Measurements from ENCODE around the gene MERTK. TPM values are rescaled to one million over a fixed set of nuclear protein-coding genes. Genes with fewer than 3 reads are reported as not detected.
A peak's percentile ranks its signal among the peaks of the same experiment; 100 is the strongest.

The MERTK gene
- total RNA-seq, 2 donors from 2014 or later, result 47.1 to 69.9 TPM

DNA sequence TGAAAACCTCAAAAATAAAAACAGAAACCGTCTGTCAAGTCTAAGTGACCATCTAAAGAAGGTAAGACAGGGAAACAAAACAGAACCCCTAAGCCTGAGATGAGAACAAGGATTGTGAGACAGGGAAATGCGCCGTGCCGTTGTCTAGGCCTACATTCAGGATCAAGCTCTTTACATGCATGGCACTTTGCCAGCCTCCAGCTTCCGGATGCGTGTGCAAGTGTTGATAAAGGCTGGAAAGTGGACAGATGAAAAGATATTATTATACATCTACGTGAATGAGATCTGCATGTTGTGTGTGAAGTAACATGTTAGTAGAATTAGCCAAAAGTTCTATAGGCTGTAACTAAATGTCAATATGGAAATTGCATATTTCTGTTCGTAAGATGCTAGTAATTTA, 128.1 kb downstream of the MERTK start:
- no peak overlapping the region for H3K27ac ChIP-seq
- no peak overlapping the region for H3K4me3 ChIP-seq
- H3K4me1 ChIP-seq (ENCODE audit: control insufficient read depth in 1 of 2, low read depth in 2 of 2), result peaks cover 10 to 20% of the 10 kb centered on the region in 2 donors
- H3K9me3 ChIP-seq, result no peaks in the 10 kb centered on the region
- peaks cover 22% of the 10 kb centered on the region for H3K36me3 ChIP-seq
- ATAC-seq (ENCODE audit: insufficient number of reproducible peaks, low FRiP score, low read depth) (no peak), DNase-seq (ENCODE audit: low spot score) (no peak)
- TF ChIP-seq, protein P1, sequence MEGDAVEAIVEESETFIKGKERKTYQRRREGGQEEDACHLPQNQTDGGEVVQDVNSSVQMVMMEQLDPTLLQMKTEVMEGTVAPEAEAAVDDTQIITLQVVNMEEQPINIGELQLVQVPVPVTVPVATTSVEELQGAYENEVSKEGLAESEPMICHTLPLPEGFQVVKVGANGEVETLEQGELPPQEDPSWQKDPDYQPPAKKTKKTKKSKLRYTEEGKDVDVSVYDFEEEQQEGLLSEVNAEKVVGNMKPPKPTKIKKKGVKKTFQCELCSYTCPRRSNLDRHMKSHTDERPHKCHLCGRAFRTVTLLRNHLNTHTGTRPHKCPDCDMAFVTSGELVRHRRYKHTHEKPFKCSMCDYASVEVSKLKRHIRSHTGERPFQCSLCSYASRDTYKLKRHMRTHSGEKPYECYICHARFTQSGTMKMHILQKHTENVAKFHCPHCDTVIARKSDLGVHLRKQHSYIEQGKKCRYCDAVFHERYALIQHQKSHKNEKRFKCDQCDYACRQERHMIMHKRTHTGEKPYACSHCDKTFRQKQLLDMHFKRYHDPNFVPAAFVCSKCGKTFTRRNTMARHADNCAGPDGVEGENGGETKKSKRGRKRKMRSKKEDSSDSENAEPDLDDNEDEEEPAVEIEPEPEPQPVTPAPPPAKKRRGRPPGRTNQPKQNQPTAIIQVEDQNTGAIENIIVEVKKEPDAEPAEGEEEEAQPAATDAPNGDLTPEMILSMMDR (IDR thresholded peaks at IDR 0.05), result no peak
- no peaks in the 10 kb centered on the region for H3K27me3 ChIP-seq (replicated peaks; ENCODE audit: insufficient read depth)

DNA sequence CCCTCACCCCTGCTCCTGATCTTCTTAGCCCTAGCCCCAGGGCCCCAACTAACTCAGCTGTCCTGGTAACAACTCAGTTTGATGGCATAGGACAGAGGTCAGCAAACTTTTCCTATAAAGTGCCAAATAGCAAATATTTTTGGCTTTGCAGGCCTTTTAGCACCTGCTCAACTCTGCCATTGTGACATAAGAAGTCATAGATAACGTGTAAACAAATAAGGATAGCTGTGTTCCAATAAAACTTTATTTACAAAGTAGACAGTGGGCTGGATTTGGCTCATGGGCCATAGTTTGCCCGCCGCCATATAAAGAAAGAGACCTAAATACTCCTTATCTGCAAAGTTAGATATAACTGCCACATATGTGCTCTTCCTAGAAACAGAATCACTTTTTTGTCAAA, 129.4 kb downstream of the MERTK start:
- H3K4me1 ChIP-seq (ENCODE audit: control insufficient read depth in 1 of 2, low read depth in 2 of 2), result peaks cover 22 to 33% of the 10 kb centered on the region in 2 donors
- TF ChIP-seq, protein P1 (IDR thresholded peaks at IDR 0.05), result no peak
- no peak for DNase-seq (ENCODE audit: low spot score)
- no peak overlapping the region for H3K4me3 ChIP-seq
- no peak overlapping the region for H3K27ac ChIP-seq
- H3K27me3 ChIP-seq (replicated peaks; ENCODE audit: insufficient read depth), result no peaks in the 10 kb centered on the region
- ATAC-seq (ENCODE audit: insufficient number of reproducible peaks, low FRiP score, low read depth), result no peak
- peaks cover 11% of the 10 kb centered on the region for H3K36me3 ChIP-seq
- H3K9me3 ChIP-seq, result no peaks in the 10 kb centered on the region

DNA sequence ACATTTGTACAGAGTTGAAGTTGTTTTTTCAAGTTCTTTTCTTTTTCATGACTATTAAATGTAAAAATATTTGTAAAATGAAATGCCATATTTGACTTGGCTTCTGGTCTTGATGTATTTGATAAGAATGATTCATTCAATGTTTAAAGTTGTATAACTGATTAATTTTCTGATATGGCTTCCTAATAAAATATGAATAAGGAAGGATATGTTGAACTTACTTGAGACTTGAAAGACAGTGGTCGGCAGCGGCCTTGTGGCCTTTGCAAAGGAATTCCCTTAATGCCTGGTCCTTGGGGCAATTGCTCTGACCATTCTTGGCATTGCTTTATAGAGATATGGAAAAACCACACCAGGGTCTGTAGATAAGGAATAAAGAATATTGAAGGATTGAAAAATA, 130.8 kb downstream of the MERTK start:
- DNase-seq (ENCODE audit: low spot score) (no peak), ATAC-seq (ENCODE audit: insufficient number of reproducible peaks, low FRiP score, low read depth) (no peak)
- Histone ChIP-seq H3K9me3 (no peaks in the 10 kb centered on the region), H3K27ac (peak overlapping the region; percentile 22 to 43), H3K27me3 (replicated peaks; ENCODE audit: insufficient read depth) (no peaks in the 10 kb centered on the region), H3K4me1 (ENCODE audit: control insufficient read depth in 1 of 2, low read depth in 2 of 2) (peaks cover 34 to 47% of the 10 kb centered on the region in 2 donors), H3K36me3 (peaks cover 6% of the 10 kb centered on the region), H3K4me3 (no peak overlapping the region)
- TF ChIP-seq, protein P1 (IDR thresholded peaks at IDR 0.05), result no peak

DNA sequence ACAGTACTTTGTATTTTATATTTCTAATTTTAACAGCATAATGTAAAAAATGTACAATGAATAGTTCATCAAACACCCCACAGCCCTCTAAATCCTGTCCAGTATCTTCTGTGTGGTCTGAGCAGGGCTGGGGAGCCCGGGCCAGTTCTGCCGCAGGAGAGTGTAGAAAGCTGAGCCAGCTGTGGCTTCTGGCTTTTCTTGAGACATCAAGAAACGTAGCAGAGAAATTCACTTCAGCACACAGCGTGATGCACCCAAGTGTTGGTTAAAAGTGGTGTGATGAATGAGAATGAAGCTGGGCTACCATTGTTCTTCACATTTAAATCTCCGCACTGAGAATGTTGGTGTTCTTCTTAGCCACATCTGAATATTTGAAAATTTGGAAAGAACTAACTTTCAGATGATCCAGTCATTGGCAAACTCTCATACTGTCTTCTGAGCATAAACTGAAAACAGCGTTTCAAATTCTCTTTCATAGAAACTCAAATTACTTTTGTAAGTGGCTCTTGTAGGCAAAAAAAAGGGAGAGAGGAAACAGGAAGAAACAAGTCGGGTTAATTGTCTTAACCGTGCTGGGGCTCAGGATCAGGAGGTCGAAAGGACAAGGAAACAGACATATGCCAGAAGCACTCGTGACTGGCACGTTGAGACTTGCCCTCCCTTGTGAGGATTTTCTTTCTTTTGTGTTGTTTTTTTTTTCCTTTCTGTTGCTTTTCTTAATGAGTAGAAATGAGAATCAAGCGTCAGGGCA, 133.2 kb downstream of the MERTK start:
- Histone ChIP-seq H3K36me3 (no peaks in the 10 kb centered on the region), H3K4me3 (peak overlapping the region; percentile 38), H3K27ac (peak overlapping the region; percentile 15 to 57), H3K9me3 (no peaks in the 10 kb centered on the region), H3K4me1 (ENCODE audit: control insufficient read depth in 1 of 2, low read depth in 2 of 2) (peaks cover 34 to 47% of the 10 kb centered on the region in 2 donors), H3K27me3 (replicated peaks; ENCODE audit: insufficient read depth) (no peaks in the 10 kb centered on the region)
- DNase-seq (ENCODE audit: low spot score) (no peak), ATAC-seq (ENCODE audit: insufficient number of reproducible peaks, low FRiP score, low read depth) (no peak)
- TF ChIP-seq, protein P1 (IDR thresholded peaks at IDR 0.05), result no peak

DNA sequence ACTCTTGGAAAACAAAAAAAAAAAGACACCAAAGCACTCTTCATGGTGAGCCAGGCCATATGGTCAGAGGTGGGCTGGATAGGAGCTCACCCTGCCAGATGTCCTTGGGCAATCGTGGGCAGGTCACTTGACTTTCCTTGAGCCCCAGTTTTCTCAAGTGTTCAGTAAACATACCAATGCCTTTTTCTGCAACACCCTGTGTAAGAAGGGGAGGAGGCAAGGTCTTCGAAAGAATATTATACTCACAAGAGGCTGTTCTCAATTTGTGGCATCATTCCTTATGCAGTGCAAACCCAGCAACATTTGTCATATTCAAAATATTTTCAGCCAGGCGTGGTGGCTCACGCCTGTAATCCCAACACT, 133.8 kb downstream of the MERTK start:
- Histone ChIP-seq H3K4me3 (peak overlapping the region; percentile 38), H3K27ac (peak overlapping the region; percentile 15 to 57), H3K36me3 (no peaks in the 10 kb centered on the region), H3K9me3 (no peaks in the 10 kb centered on the region), H3K4me1 (ENCODE audit: control insufficient read depth in 1 of 2, low read depth in 2 of 2) (peaks cover 34 to 47% of the 10 kb centered on the region in 2 donors), H3K27me3 (replicated peaks; ENCODE audit: insufficient read depth) (no peaks in the 10 kb centered on the region)
- TF ChIP-seq, protein P1 (IDR thresholded peaks at IDR 0.05), result no peak
- DNase-seq (ENCODE audit: low spot score), result no peak
- no peak for ATAC-seq (ENCODE audit: insufficient number of reproducible peaks, low FRiP score, low read depth)

Data from thoracic aorta (tissue), 2 donors.